ENCODE data around the gene OPRM1. TPM values are rescaled to one million over a fixed set of nuclear protein-coding genes. Genes with fewer than 3 reads are reported as not detected.

OPRM1 gene
- total RNA-seq, 1 donor from 2014 or later, result not detected

GRCh38 chr6:154080461-154081189 lies 41.6 kb downstream of the OPRM1 start:
- Histone ChIP-seq H3K27ac (ENCODE audit: low read depth, low read length) (no peak overlapping the region), H3K4me3 (ENCODE audit: insufficient read depth, low read depth, low read length) (no peak overlapping the region), H3K4me1 (ENCODE audit: insufficient read depth, low read length) (no peaks in the 10 kb centered on the region), H3K4me2 (ENCODE audit: low read length) (no peak overlapping the region), H3K36me3 (ENCODE audit: insufficient read depth, low read length) (no peaks in the 10 kb centered on the region), H3K27me3 (ENCODE audit: insufficient read depth, low read length) (no peaks in the 10 kb centered on the region), H3K9ac (ENCODE audit: low read length) (no peak overlapping the region), H2AFZ (ENCODE audit: low read depth, low read length) (no peak overlapping the region), H4K20me1 (ENCODE audit: insufficient read depth, low read length) (no peaks in the 10 kb centered on the region), H3K9me3 (ENCODE audit: insufficient read depth, low read depth, low read length) (no peaks in the 10 kb centered on the region), H3K79me2 (ENCODE audit: insufficient read depth, low read length) (no peaks in the 10 kb centered on the region)
- FAIRE-seq, result no peak
- no peaks in the 10 kb centered on the region for H3K9me3 Mint-ChIP-seq (ENCODE audit: unreplicated experiment)
- DNase-seq (ENCODE audit: low read depth), result peak; percentile 0
- no peaks in the 10 kb centered on the region for H3K36me3 Mint-ChIP-seq (ENCODE audit: low read depth, unreplicated experiment)
- peaks cover 15% of the 10 kb centered on the region for H3K4me1 Mint-ChIP-seq (ENCODE audit: low read depth, unreplicated experiment)
- no peak overlapping the region for H3K27ac Mint-ChIP-seq (ENCODE audit: unreplicated experiment)
- no peaks in the 10 kb centered on the region for H3K27me3 Mint-ChIP-seq (ENCODE audit: low read depth, unreplicated experiment)
- no peak overlapping the region for H3K4me3 Mint-ChIP-seq (ENCODE audit: unreplicated experiment)
- TF ChIP-seq EZH2 (IDR thresholded peaks at IDR 0.05; ENCODE audit: insufficient read depth, low read length), result no peak
- TF ChIP-seq CTCF (IDR thresholded peaks at IDR 0.05; ENCODE audit: insufficient read depth, low read depth, low read length), result no peak

GRCh38 chr6:154086510-154086909 lies 47.5 kb downstream of the OPRM1 start:
- Mint-ChIP-seq H3K36me3 (ENCODE audit: low read depth, unreplicated experiment) (no peaks in the 10 kb centered on the region), H3K27me3 (ENCODE audit: low read depth, unreplicated experiment) (no peaks in the 10 kb centered on the region), H3K4me1 (ENCODE audit: low read depth, unreplicated experiment) (no peaks in the 10 kb centered on the region), H3K9me3 (ENCODE audit: unreplicated experiment) (no peaks in the 10 kb centered on the region), H3K27ac (ENCODE audit: unreplicated experiment) (no peak overlapping the region), H3K4me3 (ENCODE audit: unreplicated experiment) (no peak overlapping the region)
- Histone ChIP-seq H3K9me3 (ENCODE audit: insufficient read depth, low read depth, low read length) (no peaks in the 10 kb centered on the region), H3K4me3 (ENCODE audit: insufficient read depth, low read depth, low read length) (no peak overlapping the region), H4K20me1 (ENCODE audit: insufficient read depth, low read length) (no peaks in the 10 kb centered on the region), H3K36me3 (ENCODE audit: insufficient read depth, low read length) (no peaks in the 10 kb centered on the region), H3K79me2 (ENCODE audit: insufficient read depth, low read length) (no peaks in the 10 kb centered on the region), H3K27me3 (ENCODE audit: insufficient read depth, low read length) (no peaks in the 10 kb centered on the region), H2AFZ (ENCODE audit: low read depth, low read length) (no peak overlapping the region), H3K9ac (ENCODE audit: low read length) (no peak overlapping the region), H3K4me1 (ENCODE audit: insufficient read depth, low read length) (no peaks in the 10 kb centered on the region), H3K4me2 (ENCODE audit: low read length) (no peak overlapping the region), H3K27ac (ENCODE audit: low read depth, low read length) (no peak overlapping the region)
- TF ChIP-seq CTCF (IDR thresholded peaks at IDR 0.05; ENCODE audit: insufficient read depth, low read depth, low read length), result no peak
- TF ChIP-seq EZH2 (IDR thresholded peaks at IDR 0.05; ENCODE audit: insufficient read depth, low read length), result no peak
- no peak for FAIRE-seq
- no peak for DNase-seq (ENCODE audit: low read depth)

GRCh38 chr6:154092326-154092962 lies 53.4 kb downstream of the OPRM1 start:
- no peaks in the 10 kb centered on the region for H4K20me1 ChIP-seq (ENCODE audit: insufficient read depth, low read length)
- H3K4me2 ChIP-seq (ENCODE audit: low read length), result no peak overlapping the region
- H3K9ac ChIP-seq (ENCODE audit: low read length), result no peak overlapping the region
- FAIRE-seq (no peak), DNase-seq (ENCODE audit: low read depth) (no peak)
- TF ChIP-seq EZH2 (IDR thresholded peaks at IDR 0.05; ENCODE audit: insufficient read depth, low read length), result no peak
- TF ChIP-seq CTCF (IDR thresholded peaks at IDR 0.05; ENCODE audit: insufficient read depth, low read depth, low read length), result no peak
- no peak overlapping the region for H3K27ac ChIP-seq (ENCODE audit: low read depth, low read length)
- H3K36me3 Mint-ChIP-seq (ENCODE audit: low read depth, unreplicated experiment), result no peaks in the 10 kb centered on the region
- no peaks in the 10 kb centered on the region for H3K36me3 ChIP-seq (ENCODE audit: insufficient read depth, low read length)
- H3K27me3 ChIP-seq (ENCODE audit: insufficient read depth, low read length), result no peaks in the 10 kb centered on the region
- no peak overlapping the region for H3K4me3 ChIP-seq (ENCODE audit: insufficient read depth, low read depth, low read length)
- H3K9me3 Mint-ChIP-seq (ENCODE audit: unreplicated experiment), result no peaks in the 10 kb centered on the region
- no peaks in the 10 kb centered on the region for H3K4me1 Mint-ChIP-seq (ENCODE audit: low read depth, unreplicated experiment)
- no peaks in the 10 kb centered on the region for H3K4me1 ChIP-seq (ENCODE audit: insufficient read depth, low read length)
- no peaks in the 10 kb centered on the region for H3K27me3 Mint-ChIP-seq (ENCODE audit: low read depth, unreplicated experiment)
- H3K4me3 Mint-ChIP-seq (ENCODE audit: unreplicated experiment), result no peak overlapping the region
- H3K27ac Mint-ChIP-seq (ENCODE audit: unreplicated experiment), result no peak overlapping the region
- no peak overlapping the region for H2AFZ ChIP-seq (ENCODE audit: low read depth, low read length)
- H3K79me2 ChIP-seq (ENCODE audit: insufficient read depth, low read length), result no peaks in the 10 kb centered on the region
- no peaks in the 10 kb centered on the region for H3K9me3 ChIP-seq (ENCODE audit: insufficient read depth, low read depth, low read length)
